Bone marrow (tissue), 2 donors: ENCODE results near the gene SAE1.
"Not testable (repeated sequence)": the region's sequence is repeated elsewhere in the genome, so short reads cannot be mapped to it uniquely, and the experiment has no call there.

Experiments
- DNase-seq, 2 donors: peaks; one replicate each; lab custom pipeline; 2025; lab: John Stamatoyannopoulos, UW

The SAE1 gene

DNA sequence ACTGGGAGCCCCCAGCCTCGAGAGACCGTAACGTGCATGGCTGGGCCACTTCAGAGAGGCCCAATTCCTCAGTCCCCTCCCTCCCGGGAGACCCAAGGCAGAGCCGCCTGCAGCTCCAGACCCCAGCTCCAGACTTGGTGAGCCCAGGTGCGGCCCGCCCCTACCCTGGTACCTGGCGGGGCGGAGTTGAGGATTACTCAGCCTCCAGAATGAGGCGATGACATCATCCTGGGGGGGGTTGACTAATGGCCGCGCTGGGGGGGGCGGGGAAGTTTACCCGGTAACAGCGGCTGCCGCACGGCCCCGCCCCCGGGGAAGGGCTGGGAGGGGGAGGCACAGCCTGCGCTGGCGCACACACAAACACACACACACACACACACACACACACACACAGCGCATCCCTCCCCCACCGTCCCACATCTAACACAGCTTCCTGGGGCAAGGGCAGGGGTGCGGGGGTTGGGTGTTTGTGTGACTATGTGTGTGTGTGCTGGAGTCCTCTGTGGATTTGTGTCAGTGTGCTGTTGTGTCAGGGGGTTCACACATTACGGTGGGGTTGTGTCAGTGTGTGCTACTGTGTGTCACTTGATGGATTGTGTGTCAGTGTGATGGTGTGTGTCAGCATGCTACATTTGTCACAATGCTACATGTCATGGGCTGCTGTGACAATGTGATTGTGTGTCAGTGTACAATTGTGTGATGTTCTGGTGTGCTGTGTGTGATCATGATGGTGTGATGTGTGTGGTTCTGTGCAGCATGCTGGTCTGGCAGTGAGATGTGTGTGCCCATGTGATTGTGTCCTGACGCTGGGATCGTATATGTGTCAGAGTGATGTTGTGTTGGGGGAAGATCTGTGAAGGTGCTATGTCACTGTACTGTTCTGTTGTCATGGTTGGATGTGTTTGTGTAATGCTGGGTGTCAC lies 110.6 kb downstream of the SAE1 start:
- DNase-seq, result peak; percentile 47 to 52

DNA sequence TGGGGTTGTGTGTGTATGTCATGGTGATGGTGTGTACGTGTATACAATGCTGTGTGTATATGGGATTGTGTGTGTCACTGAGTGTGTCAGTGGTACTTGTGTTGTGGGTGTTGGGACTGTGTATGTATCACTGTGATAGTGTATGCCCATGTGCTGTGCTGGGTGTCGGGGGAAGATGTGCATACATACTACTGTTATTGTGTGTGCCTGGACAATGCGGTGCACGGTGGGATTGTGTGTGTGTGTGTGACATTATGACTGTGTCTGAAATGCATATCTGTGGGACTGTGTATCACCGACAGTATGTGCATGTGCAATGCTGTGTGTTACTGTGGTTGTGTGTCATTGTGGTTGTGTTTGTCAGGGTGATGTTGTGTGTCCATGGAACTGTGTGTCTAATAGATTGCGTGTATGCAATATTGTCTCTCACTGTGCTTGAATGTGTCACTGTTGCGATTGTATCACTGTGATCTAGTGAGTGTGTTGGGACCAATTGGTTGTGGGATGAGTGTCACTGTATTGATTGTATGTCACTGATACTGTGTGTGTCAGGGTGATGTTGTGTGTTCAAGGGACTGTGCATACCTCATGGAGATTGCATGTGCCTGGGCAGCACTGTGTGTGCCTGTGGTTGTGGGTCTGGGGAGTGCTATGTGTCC lies 111.4 kb downstream of the SAE1 start:
- DNase-seq, result no peak

DNA sequence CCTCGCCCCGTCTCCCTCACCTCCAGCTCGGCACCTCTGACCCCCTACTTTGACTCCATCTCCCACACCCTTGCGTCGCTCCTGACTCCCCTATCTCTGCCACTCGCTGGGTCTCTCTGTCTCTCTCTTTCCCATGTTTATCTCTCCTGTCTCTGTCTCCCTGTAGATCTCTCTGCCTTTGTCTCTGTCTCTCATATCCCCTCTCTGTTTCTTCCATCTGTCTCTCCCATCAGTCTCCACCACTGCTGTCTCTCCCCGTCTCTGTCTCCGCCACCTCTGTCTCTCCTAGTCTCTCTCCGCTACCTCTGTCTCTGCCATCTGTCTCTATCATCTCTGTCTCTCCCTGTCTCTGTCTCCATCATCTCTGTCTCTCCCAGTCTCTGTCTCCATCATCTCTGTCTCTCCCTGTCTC lies 112.7 kb downstream of the SAE1 start:
- DNase-seq, result no peak

DNA sequence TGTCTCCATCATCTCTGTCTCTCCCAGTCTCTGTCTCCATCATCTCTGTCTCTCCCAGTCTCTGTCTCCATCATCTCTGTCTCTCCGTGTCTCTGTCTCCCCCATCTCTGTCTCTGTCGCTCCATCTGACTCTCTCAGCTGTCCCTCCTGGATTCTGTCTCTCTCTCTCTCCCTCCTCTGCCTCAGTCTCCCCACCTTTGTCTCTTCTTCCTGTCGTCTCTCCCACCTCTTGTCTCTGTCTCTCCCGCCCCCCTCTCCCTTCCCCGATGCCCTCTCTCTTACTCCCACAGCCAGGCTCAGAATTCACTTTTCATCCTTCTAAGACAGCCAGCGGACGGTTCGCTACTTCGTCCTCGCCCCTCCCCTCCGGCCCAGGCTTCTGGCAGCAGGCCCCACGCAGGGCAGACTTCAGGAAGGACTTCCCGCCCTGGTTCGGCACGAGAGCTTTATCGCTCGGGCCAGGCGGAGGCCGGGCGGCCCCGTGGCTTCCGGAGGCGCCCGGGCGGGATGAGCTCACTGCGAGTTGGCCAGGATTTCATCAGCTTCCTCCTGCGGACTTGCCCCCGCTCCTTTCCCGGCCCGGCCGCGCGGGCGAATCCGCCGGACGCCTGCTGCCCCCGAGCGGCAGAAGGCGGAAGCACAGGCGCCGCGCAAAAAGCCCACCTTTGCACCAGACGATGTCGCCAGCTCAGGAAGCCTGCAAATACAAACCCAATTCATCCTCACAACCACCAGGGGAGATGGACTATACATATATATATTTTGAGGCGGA lies 113.3 kb downstream of the SAE1 start:
- peak; percentile 79 to 95 for DNase-seq

DNA sequence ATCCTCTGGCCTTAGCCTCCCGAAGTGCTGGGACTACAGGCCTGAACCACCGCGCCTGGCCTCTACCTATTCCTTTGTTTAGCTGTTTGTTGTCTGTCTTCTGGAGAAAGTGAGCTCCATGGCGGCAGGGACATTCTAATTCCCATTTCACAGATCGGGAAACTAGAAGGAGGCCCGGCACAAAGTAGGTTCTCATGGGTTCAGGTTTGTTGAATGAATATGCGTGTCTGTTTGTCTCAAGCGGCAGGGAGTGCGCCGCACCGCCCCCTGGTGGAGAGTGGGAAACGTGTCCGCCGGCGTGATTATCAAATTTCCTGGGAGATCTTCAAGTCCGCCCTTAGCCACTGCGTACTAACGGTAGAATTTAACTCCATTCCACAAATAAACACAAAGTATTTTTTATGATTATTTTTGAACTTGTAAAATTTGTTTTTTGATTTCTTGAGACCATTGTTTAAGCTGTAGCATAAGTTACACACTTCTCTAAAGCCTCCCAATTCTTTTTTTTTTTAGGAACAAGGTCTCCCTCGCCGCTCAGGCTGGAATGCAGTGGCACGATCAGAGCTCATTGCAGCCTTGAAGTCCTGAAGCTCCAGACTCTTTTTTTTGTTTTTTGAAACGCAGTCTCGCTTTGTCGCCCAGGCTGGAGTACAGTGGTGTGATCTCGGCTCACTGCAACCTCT lies 116.8 kb downstream of the SAE1 start:
- DNase-seq, result peak in 1 of 2 donors; percentile 49

DNA sequence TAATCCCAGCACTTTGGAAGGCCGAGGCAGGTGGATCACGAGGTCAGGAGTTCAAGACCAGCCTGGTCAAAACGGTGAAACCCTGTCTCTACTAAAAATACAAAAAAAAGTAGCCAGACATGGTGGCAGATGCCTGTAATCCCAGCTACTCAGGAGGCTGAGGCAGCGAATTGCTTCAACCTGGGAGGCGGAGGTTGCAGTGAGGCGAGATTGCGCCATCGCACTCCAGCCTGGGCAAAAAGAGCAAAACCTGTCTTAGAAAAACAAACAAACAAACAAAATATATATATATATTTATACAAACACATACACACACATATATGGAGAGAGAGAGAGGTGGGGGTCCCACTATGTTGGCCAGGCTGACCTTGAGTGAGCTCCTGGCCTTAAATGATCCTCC lies 122.4 kb downstream of the SAE1 start:
- not testable (repeated sequence) for DNase-seq

DNA sequence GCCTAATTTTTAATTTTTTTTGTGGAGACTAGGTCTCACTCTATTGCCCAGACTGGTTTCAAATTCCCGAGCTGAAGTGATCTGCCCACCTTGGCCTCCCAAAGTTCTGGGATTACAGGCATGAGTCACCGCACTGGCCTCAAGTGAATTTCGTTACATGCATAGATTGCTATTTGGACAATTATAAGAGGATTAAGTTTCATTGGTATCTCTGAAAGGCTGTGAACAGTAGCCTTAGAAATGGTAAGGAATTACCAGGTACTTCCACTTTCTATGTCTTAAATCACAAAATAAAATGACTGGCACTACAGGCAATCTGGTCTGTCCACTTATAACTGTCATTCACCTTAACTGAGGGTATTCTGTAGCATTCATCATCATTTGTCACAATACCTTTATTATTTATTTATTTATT lies 122.8 kb downstream of the SAE1 start:
- no peak for DNase-seq

DNA sequence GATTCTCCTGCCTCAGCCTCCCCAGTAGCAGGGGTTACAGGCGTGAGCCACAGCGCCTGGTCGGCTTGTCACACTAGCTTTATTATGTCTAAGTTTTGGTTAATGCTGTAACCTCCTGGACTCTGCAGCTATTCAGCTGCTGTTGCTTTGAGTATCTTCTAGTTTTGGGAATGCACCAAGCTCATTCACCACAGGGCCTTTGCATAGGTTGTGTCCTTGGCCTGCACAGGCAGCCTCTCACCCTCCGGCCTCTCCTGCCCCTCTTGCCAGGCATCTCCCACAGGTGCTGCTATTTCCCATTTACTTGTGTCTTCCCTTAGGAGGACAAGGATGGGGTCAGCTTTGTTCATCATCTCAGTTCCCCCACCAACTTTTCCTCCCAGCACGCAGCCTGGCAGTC lies 123.3 kb downstream of the SAE1 start:
- no peak for DNase-seq

DNA sequence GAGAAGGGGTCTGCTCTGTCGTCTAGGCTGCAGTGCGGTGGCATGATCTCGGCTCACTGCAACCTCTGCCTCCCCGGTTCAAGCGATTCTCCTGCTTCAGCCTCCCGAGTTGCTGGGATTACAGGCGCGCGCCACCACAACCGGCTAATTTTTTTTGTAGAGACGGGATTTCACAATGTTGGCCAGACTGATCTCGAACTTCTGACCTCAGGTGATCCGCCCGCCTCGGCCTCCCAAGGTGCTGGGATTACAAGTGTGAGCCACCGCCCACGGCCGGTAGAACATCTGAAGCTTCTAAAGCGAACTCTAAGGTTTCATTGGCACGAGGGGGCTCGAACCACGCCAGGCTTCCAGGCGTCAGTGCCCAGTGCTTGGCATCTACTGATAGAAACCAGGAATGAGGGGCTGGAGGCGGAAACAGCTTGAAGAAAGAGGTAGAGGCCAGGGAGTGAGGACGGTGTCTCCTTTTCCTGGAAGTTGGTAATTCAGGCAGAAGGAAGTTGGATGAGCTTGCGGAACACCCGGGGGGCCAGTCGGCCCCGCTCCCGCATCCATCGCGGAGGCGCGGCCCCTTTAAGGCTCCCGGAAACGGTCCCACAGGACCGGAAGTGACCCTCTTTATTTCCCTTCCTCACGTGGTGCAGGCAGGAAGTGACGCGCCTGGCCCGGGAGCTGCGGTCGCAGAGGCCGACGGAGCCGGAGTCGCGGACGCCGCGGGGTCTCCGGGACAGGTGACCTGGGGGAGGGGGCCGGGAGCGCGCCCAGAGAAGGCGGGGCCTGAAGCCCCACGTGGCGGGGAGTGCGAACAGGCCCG lies 125.5 kb downstream of the SAE1 start, which contains the start of gene CCDC9:
CCDC9 (plus strand) TSS at position 647 of the 814 bp plus-strand sequence. CDS start 1,876 bp downstream, outside the sequence.
- peak; percentile 84 to 99 for DNase-seq

DNA sequence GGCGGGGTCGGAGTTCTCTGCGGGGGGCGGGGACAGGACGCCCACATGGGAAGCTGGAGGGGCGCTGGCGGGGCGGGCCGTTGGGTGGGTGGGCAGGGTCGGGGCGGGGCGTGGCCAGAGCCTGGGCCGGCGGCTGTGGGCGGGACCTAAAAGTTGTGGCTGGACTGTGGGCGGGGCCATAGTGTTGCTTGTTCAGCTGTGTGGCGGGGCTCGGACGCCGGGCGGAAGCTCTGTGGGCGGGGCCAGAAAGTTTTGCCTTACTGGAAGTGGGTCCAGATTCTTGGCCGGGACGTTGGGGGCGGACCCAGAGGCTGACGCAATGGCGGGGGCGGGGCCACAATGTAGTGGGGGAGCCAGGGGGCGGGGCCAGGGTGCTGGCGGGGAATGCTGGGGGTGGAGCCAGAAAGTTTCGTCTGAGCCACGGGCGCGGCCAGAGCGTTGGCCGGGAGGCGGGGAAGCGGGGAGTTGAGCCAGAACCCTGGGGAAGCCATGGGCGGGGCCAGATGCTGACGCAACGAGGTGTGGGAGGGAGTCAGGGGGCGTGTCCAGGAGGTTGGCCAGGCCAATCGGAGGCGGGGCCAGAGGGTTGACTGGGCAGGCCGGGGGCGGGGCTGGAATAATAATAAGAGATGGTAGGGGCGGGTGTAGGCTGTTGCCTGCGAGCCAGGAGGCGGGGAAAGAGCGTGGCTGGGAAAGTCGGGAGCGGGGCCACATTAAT lies 126.2 kb downstream of the SAE1 start:
- DNase-seq, result peak; percentile 100

DNA sequence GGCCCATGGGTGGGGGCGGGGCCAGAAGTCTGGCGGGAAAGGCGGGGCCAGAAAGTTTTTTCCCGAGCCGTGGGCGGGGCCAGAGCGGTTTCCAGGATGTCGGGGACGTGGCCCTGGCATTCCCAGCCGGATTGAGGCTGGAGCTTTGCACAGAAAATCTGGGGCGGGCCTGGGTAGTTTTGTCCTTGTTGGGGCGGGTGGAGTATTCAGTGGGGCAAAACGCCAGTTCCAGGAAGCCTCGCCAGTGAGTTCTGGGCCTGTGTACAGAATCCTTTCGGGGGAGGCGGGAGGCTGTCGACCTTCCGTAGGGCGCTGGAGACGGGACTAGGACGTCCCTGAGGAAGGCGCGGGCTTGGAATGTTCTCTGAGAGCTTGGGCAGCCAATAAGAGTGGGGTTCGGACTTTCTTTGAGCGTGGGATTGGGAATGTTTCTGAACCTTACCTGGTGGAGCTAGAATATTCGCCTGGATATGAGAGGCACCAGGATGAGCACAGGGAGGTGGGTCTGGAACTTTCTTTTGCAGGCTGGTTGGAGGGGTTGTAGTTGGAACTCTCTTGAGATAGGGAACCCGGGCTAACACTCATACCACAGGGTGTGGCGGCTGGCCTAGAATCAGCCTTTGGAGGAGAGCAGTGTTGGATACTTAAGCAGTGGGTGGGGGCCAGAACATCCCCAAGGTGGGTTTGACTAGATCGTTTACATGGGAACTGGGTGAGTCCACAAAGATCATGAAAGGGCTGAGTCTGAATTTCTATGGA lies 127.0 kb downstream of the SAE1 start:
- no peak for DNase-seq

DNA sequence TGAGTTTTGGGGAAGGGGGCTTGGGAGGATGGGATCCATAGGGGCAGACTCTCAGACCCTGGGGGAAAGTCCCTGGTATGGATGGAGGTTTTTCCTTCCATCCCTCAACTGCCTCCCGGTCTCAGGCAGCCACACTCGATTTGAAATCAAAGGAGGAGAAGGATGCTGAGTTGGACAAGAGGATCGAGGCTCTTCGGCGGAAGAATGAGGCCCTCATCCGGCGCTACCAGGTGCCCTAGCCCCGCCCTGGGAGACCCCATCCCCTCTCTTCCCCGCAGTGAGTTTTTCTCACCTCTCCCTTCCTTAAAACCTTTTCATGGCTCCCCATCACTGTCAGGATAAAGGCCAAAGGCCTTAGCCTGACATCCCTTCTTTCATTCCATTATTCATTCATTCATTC lies 127.8 kb downstream of the SAE1 start:
- DNase-seq, result no peak

DNA sequence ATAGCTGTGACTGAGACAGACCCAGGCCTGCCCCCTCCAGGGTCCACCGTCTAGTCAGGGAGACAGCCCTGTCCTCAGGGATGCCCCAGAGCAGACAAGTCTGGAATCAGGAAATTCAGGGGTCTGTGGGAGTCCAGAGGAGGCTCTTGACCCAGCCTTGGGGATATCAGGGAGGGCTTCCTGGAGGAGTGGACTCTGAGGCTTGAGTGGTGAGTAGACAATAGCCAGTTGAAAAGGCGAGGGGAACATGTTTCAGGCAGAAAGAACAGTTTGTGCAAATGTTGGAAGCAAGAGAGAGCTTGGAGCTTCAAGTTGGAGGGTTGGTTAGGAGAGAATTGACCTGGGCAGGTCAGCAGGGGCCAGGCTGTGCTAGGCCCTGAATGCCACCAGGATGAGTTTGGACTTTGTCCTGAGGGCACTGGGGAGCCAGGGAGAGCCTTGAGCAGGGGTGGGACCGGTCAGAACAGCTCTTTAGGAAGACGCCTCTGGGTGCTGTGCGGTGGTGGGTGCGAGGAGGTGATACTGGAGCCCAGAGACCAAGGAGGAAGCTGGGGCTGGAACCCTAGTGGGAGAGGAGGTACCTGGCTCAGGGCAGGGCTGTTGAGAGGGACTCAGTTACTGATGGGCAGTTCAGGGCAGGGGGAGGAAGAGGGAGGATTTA lies 128.4 kb downstream of the SAE1 start:
- no peak for DNase-seq
